ENCODE data around the gene SLC24A2.
A peak's percentile ranks its signal among the peaks of the same experiment; 100 is the strongest.

Gene SLC24A2

DNA sequence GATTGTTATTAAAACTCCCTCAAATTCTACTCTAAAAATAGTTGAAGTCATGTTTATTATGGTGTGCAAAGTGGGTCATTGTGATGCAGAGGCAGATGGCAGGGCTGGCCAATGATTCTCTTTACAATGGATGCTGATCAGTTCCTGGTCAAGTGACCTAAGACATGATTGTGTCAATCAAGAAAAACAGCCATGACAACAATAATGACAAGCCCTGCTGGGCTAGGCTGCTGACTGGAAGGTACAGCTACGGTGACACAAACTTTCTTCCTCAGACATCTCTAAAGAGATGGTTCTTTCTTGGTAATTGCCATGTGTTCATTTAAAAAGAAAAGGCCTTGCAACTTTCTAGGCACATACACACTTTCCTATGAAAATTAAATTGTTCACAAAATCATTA is 3.6 kb downstream of the SLC24A2 start:
- no peak for DNase-seq (ENCODE audit: low read depth)
- TF ChIP-seq, protein P1, sequence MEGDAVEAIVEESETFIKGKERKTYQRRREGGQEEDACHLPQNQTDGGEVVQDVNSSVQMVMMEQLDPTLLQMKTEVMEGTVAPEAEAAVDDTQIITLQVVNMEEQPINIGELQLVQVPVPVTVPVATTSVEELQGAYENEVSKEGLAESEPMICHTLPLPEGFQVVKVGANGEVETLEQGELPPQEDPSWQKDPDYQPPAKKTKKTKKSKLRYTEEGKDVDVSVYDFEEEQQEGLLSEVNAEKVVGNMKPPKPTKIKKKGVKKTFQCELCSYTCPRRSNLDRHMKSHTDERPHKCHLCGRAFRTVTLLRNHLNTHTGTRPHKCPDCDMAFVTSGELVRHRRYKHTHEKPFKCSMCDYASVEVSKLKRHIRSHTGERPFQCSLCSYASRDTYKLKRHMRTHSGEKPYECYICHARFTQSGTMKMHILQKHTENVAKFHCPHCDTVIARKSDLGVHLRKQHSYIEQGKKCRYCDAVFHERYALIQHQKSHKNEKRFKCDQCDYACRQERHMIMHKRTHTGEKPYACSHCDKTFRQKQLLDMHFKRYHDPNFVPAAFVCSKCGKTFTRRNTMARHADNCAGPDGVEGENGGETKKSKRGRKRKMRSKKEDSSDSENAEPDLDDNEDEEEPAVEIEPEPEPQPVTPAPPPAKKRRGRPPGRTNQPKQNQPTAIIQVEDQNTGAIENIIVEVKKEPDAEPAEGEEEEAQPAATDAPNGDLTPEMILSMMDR (conservative IDR thresholded peaks at IDR 0.05; ENCODE audit: control insufficient read depth, insufficient read depth, low read depth, low read length) = no peak
- no peak overlapping the region for H3K4me3 ChIP-seq (ENCODE audit: control insufficient read depth, low read depth, low read length)

DNA sequence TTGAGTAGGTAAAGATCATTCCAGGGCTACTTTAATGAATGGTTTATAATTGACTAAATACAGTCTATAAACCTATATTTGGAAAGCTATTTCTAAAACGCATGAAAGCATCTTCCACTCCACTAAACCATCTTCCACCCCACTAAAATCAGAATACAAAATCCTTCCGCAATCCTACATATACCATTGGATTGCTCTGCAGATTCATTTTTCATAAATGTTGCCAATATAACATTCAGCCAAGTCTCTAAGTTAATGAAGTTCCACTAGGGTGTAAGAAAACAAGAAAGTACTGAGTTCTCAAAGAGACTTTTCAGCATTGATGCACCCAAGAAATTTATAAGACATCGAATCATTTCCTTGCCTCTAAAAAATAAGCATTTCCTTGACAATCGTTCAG is 4.7 kb downstream of the SLC24A2 start:
- DNase-seq (ENCODE audit: low read depth) = no peak
- H3K4me3 ChIP-seq (ENCODE audit: control insufficient read depth, low read depth, low read length) = no peak overlapping the region
- TF ChIP-seq, protein P1 (conservative IDR thresholded peaks at IDR 0.05; ENCODE audit: control insufficient read depth, insufficient read depth, low read depth, low read length) = no peak

DNA sequence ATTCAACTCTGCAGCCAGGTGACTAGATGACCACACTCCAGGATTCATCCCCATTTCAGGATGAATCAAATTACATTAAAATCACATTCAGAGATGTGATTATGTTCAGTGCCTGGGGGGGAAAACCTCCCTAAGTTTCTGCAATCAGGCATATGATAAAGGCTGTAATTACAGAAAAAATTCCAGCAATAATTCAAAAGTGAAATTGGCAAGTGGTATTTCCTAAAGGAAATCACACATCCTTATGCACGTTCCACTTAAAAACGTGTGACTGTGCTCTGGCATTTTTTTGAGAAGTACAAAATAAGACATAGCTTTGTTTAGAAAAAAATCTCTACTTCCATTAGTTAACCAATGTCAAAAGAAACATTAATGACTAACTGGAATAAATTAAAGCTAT is 5.3 kb downstream of the SLC24A2 start:
- H3K4me3 ChIP-seq (ENCODE audit: control insufficient read depth, low read depth, low read length) = no peak overlapping the region
- no peak for DNase-seq (ENCODE audit: low read depth)
- TF ChIP-seq, protein P1 (conservative IDR thresholded peaks at IDR 0.05; ENCODE audit: control insufficient read depth, insufficient read depth, low read depth, low read length) = no peak

DNA sequence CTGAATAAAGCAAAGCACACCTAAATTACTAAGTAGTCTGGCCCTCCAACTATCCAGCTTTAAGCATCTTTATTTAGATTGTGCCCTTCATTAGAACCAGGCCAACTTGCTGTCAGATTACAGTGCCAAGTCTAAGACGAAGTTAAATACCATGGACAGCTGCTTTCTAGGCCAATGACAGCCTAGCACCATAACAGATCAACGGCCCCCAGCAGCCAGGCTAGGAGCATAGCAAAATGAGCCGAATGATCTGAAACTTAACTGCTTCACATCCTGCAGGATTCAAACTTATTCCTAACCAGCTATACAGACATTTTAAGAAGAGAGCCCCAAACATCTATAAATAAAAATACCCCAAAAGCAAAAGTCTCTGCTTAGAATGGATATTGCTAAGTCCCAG is 6.8 kb downstream of the SLC24A2 start:
- TF ChIP-seq, protein P1 (conservative IDR thresholded peaks at IDR 0.05; ENCODE audit: control insufficient read depth, insufficient read depth, low read depth, low read length) = no peak
- no peak overlapping the region for H3K4me3 ChIP-seq (ENCODE audit: control insufficient read depth, low read depth, low read length)
- DNase-seq (ENCODE audit: low read depth) = peak; percentile 11

GRCh38 chr9:19781240-19781639 is 7.6 kb downstream of the SLC24A2 start:
- TF ChIP-seq, protein P1 (conservative IDR thresholded peaks at IDR 0.05; ENCODE audit: control insufficient read depth, insufficient read depth, low read depth, low read length) = no peak
- no peak for DNase-seq (ENCODE audit: low read depth)
- no peak overlapping the region for H3K4me3 ChIP-seq (ENCODE audit: control insufficient read depth, low read depth, low read length)

DNA sequence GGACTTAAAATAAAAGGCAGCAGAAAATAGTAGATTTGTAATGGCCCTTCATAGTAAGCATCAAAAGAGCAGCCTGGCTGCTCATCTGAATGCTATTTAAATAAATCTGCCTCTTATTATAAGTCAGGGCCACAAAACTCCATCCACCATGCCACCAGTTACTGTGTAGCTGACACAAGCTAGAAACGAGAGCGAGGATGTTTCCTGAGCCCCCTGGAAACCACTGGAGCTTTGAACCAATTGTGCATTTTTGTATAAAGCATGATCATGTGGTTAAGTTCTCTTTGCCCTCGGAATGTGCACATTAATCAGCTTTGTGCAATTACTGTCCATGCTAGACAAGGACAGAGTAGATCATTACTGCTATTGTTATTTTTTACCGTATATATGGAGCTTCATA is 17.4 kb downstream of the SLC24A2 start:
- DNase-seq (ENCODE audit: low read depth) = no peak
- TF ChIP-seq, protein P1 (conservative IDR thresholded peaks at IDR 0.05; ENCODE audit: control insufficient read depth, insufficient read depth, low read depth, low read length) = no peak
- H3K4me3 ChIP-seq (ENCODE audit: control insufficient read depth, low read depth, low read length) = no peak overlapping the region

- DNase-seq (ENCODE audit: low read depth) = no peak
- TF ChIP-seq, protein P1 (conservative IDR thresholded peaks at IDR 0.05; ENCODE audit: control insufficient read depth, insufficient read depth, low read depth, low read length) = no peak
- no peak overlapping the region for H3K4me3 ChIP-seq (ENCODE audit: control insufficient read depth, low read depth, low read length)
Observed at GRCh38 chr9:19770973-19771372, 17.9 kb downstream of the SLC24A2 start.
